Endothelial cell of umbilical vein (primary cell): ENCODE data around the gene RAB12. TPM values are rescaled to one million over a fixed set of nuclear protein-coding genes. Genes with fewer than 3 reads are reported as not detected.
"Not testable (repeated sequence)": the region's sequence is repeated elsewhere in the genome, so short reads cannot be mapped to it uniquely, and the experiment has no call there.

Experiments used
- BruUV-seq: library from RNA; stranded (reverse); fragments of 400-500 nt; replicated peaks from 2 replicates; lab custom pipeline; 2021; lab: Mats Ljungman, UMichigan
- CTCF ChIA-PET: fragments of 300-600, 350-600 bp; sonication (Branson Sonifier 250); formaldehyde crosslinking; loops from one replicate; lab custom pipeline; 2021; ENCODE audit warnings: antibody characterized with exemption, inconsistent platforms; lab: Charles Lee
- POLR2A ChIA-PET: fragments of 300-600, 350-600 bp; sonication (Branson Sonifier 250); formaldehyde crosslinking; loops from one replicate; lab custom pipeline; 2021; ENCODE audit warnings: antibody characterized with exemption, inconsistent platforms; lab: Charles Lee
- DNase-seq: peaks from one replicate; pipeline ENCODE4 v3.0.0-alpha.2; 2011; ENCODE audit warnings: low read depth, low spot score
- FAIRE-seq: peaks from 2 replicates; lab custom pipeline; 2011; peaks lifted over from hg19 to GRCh38; lab: Jason Lieb, UNC
- H2AFZ ChIP-seq: 2 replicates; pipeline ENCODE4 v1.6.0; 2012; ENCODE audit warnings: low read depth, low read length, control low read depth, inconsistent platforms
- H3K27ac ChIP-seq: 2 replicates; pipeline ENCODE4 v1.5.1; 2011; ENCODE audit warnings: low read depth, mild to moderate bottlenecking, control low read depth, low read length, moderate library complexity; ENCODE audit not compliant: insufficient read depth
- H3K27me3 ChIP-seq, 2 experiments: 2 replicates each; pipeline versions ENCODE4 v1.6.0 to v1.6.1; 2011; ENCODE audit warnings: low read length in 2 of 2, mixed read lengths in 1 of 2; ENCODE audit not compliant: control insufficient read depth in 2 of 2, insufficient read depth in 2 of 2
- H3K36me3 ChIP-seq, 2 experiments: 2 replicates in 1 of 2; 3 replicates in 1 of 2; pipeline ENCODE4 v1.5.1; 2011; ENCODE audit warnings: low read length in 2 of 2, mild to moderate bottlenecking in 1 of 2, moderate library complexity in 1 of 2; ENCODE audit not compliant: control insufficient read depth in 2 of 2, insufficient read depth in 2 of 2; ENCODE audit errors: extremely low read depth in 1 of 2
- H3K4me1 ChIP-seq: 3 replicates; pipeline ENCODE4 v1.5.1; 2011; ENCODE audit warnings: mild to moderate bottlenecking, low read length; ENCODE audit not compliant: control insufficient read depth, insufficient read depth; ENCODE audit errors: extremely low read depth
- H3K4me2 ChIP-seq: 2 replicates; pipeline ENCODE4 v1.6.1; 2011; ENCODE audit warnings: low read length, control low read depth, mixed read lengths; ENCODE audit not compliant: insufficient read depth
- H3K4me3 ChIP-seq, 3 experiments: fragments of 200-600 bp in 1 of 3; sonication (generic), shearing (Covaris generic) in 1 of 3; replicated peaks in 1 of 3; 2 replicates each; pipeline ENCODE4 v1.5.1; 2011 to 2016; ENCODE audit warnings: control low read depth in 3 of 3, low read length in 3 of 3, mild to moderate bottlenecking in 2 of 3, inconsistent platforms in 1 of 3, low read depth in 1 of 3, moderate library complexity in 1 of 3; ENCODE audit not compliant: insufficient read depth in 1 of 3
- H3K79me2 ChIP-seq: 2 replicates; pipeline ENCODE4 v1.6.0; 2012; ENCODE audit warnings: low read length, inconsistent platforms; ENCODE audit not compliant: control insufficient read depth, insufficient read depth
- H3K9ac ChIP-seq: replicated peaks from 2 replicates; pipeline ENCODE3; 2011; ENCODE audit warnings: low read length, control low read depth; ENCODE audit not compliant: insufficient read depth; ENCODE audit errors: extremely low read depth
- H3K9me1 ChIP-seq: replicated peaks from 3 replicates; pipeline ENCODE4 v1.6.0; 2011; ENCODE audit warnings: mild to moderate bottlenecking, low read length; ENCODE audit not compliant: control insufficient read depth, insufficient read depth; ENCODE audit errors: extremely low read depth
- H3K9me3 ChIP-seq: replicated peaks from 2 replicates; pipeline ENCODE4 v1.5.1; 2012; ENCODE audit warnings: low read length, inconsistent platforms; ENCODE audit not compliant: control insufficient read depth, insufficient read depth
- H4K20me1 ChIP-seq: replicated peaks from 2 replicates; pipeline ENCODE3; 2011; ENCODE audit warnings: mild to moderate bottlenecking, low read length; ENCODE audit not compliant: control insufficient read depth, insufficient read depth; ENCODE audit errors: extremely low read depth
- EZH2 ChIP-seq: IDR thresholded peaks from 2 replicates; pipeline ENCODE4 v1.6.1; 2012; ENCODE audit warnings: borderline replicate concordance, low read depth, mild to moderate bottlenecking, moderate library complexity, low read length, inconsistent platforms; ENCODE audit not compliant: severe bottlenecking
- FOS ChIP-seq: IDR thresholded peaks from 2 replicates; pipeline ENCODE4 v1.6.1; 2011; ENCODE audit warnings: mild to moderate bottlenecking, low read length, moderate library complexity, borderline replicate concordance; ENCODE audit not compliant: insufficient read depth
- JUN ChIP-seq: IDR thresholded peaks from 2 replicates; pipeline ENCODE4 v1.6.1; 2011; ENCODE audit warnings: borderline replicate concordance, low read depth; ENCODE audit not compliant: insufficient read length, insufficient read depth
- MYC ChIP-seq: IDR thresholded peaks from one replicate; pipeline ENCODE4 v1.6.1; 2011; ENCODE audit warnings: mild to moderate bottlenecking, low read depth, low read length
- POLR2A ChIP-seq: IDR thresholded peaks from 2 replicates; pipeline ENCODE4 v1.6.1; 2012; ENCODE audit warnings: low read depth, mild to moderate bottlenecking, control low read depth, low read length
- dilution Hi-C: fragments of 300-500 bp; cut with MboI; formaldehyde crosslinking; loops from one replicate; pipeline ENCODE4 v1.15.0; 2019; ENCODE audit warnings: low sequenced_read_pairs; ENCODE audit not compliant: extremely low pct_ligation_motif_present
- intact Hi-C: fragments of 100-400 bp; cut with micrococcal nuclease; formaldehyde crosslinking; loops from one replicate; pipeline ENCODE4 v1.10.0; 2022
- polyA plus RNA-seq, 4 experiments: library from polyadenylated mRNA; depleted of rRNA in 3 of 4; stranded (reverse) in 3 of 4; unstranded in 1 of 4; fragments of >200 nt; gene quantifications; 2 replicates each; pipeline versions ENCODE4 v1.2.1 to v1.2.3, GENCODE V29; 2011 to 2012; ENCODE audit warnings: missing spikeins in 1 of 4
- total RNA-seq: library from RNA; stranded (reverse); gene quantifications from 2 replicates; pipeline ENCODE4 v1.2.3, GENCODE V29; 2021
- TF ChIP-seq, protein P1 (sequence below): IDR thresholded peaks from 2 replicates; pipeline ENCODE4 v1.6.1; 2011; ENCODE audit not compliant: insufficient read depth, insufficient read length
- TF ChIP-seq, protein P2 (sequence below), 2 donors: IDR thresholded peaks; 1 replicate in 1 of 2; 2 replicates in 1 of 2; pipeline ENCODE4 v1.5.1; 2011; ENCODE audit warnings: low read length in 2 of 2, mild to moderate bottlenecking in 2 of 2, moderate library complexity in 2 of 2, control low read depth in 1 of 2, inconsistent platforms in 1 of 2, low read depth in 1 of 2; ENCODE audit not compliant: insufficient read depth in 1 of 2; ENCODE audit errors: extremely low read depth in 1 of 2

RAB12 gene
- total and polyA plus RNA-seq, 2 donors (not counting 3 experiments of a cell fraction or from before 2014, with no cell fraction given) = 11.5 to 42.0 TPM

DNA sequence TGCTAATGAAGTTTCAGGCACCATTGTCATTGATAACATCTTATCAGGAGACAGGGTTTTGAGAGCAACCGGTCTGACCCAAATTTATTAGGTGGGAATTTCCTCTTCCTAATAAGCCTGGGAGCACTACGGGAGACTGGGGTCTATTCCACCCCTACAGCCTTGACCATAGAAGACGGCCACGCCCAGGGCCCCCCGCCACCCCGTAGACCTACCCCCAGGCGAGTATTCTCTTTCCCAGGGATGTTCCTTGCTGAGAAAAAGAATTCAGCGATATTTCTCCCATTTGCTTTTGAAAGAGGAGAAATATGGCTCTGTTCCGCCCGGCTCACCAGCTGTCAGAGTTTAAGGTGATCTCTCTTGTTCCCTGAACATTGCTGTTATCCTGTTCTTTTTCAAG is 13.4 kb downstream of the RAB12 start:
- not testable (repeated sequence) for H4K20me1 ChIP-seq, FAIRE-seq, BruUV-seq

DNA sequence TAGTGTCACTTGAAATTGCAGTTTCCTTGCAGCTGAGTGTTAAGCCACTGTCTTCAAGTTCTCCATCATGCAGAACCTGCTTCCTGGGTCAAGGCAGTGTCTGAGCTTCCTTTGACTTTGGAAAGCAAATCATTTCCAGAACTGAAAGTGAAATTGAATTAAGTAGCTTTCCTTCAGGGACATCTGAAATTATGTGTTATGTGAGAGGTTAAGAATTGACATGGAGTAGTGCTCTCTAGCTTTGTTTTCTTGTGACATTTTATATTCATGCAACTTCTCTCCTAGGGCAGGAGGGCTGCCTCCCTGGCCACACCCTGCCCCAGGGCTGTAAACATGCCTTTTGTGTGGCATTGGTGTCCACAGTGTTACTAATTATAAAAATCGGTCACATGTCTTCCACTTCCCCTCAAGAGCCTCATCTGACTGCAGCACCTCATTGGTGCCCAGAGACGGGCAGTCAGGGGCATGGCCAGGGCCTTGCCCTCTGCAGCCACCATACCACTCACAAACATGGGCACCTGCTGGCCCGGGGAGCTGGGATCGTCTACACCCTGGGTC is 14.4 kb downstream of the RAB12 start:
- dilution Hi-C loops (no loop called here), intact Hi-C loops (no loop called here)
- Histone ChIP-seq H3K27ac (no peak overlapping the region), H3K4me3 (no peak overlapping the region), H2AFZ (no peak overlapping the region), H3K9ac (no peak overlapping the region), H3K9me1 (no peaks in the 10 kb centered on the region), H3K4me2 (no peak overlapping the region), H3K36me3 (peaks cover 4 to 5% of the 10 kb centered on the region in 2 experiments), H3K4me1 (peaks cover 12% of the 10 kb centered on the region), H3K79me2 (peaks cover 74% of the 10 kb centered on the region), H4K20me1 (no peaks in the 10 kb centered on the region), H3K27me3 (no peaks in the 10 kb centered on the region), H3K9me3 (no peaks in the 10 kb centered on the region)
- no TSS peak for BruUV-seq
- ChIA-PET CTCF (interaction anchor here (1.1 to 1.4 kb wide), 2 partner anchors 10 to 31 kb away, joined by 3 read pairs; no protein-coding TSS in a partner anchor), POLR2A (no interaction called here)
- no peak for TF ChIP-seq JUN
- no peak for TF ChIP-seq POLR2A
- no peak for TF ChIP-seq FOS
- TF ChIP-seq, protein P1, sequence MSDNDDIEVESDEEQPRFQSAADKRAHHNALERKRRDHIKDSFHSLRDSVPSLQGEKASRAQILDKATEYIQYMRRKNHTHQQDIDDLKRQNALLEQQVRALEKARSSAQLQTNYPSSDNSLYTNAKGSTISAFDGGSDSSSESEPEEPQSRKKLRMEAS = no peak
- TF ChIP-seq, protein P2, sequence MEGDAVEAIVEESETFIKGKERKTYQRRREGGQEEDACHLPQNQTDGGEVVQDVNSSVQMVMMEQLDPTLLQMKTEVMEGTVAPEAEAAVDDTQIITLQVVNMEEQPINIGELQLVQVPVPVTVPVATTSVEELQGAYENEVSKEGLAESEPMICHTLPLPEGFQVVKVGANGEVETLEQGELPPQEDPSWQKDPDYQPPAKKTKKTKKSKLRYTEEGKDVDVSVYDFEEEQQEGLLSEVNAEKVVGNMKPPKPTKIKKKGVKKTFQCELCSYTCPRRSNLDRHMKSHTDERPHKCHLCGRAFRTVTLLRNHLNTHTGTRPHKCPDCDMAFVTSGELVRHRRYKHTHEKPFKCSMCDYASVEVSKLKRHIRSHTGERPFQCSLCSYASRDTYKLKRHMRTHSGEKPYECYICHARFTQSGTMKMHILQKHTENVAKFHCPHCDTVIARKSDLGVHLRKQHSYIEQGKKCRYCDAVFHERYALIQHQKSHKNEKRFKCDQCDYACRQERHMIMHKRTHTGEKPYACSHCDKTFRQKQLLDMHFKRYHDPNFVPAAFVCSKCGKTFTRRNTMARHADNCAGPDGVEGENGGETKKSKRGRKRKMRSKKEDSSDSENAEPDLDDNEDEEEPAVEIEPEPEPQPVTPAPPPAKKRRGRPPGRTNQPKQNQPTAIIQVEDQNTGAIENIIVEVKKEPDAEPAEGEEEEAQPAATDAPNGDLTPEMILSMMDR (IDR thresholded peaks at IDR 0.05; ENCODE audit: extremely low read depth in 1 of 2, insufficient read depth in 1 of 2, low read depth in 1 of 2, low read length in 2 of 2) = no peak
- TF ChIP-seq EZH2 = no peak
- no peak for TF ChIP-seq MYC
- DNase-seq (no peak), FAIRE-seq (no peak)

More for the DNA sequence above, 13.4 kb downstream of the RAB12 start:
- H3K9me1 ChIP-seq, H3K4me2 ChIP-seq, H3K36me3 ChIP-seq, H3K9ac ChIP-seq, H3K27ac ChIP-seq, H3K9me3 ChIP-seq, POLR2A ChIA-PET, DNase-seq, dilution Hi-C loops, H2AFZ ChIP-seq, H3K27me3 ChIP-seq, intact Hi-C loops, H3K4me3 ChIP-seq: not testable (repeated sequence)
- H3K79me2 ChIP-seq = peaks cover 74% of the 10 kb centered on the region
- H3K4me1 ChIP-seq = peaks cover 12% of the 10 kb centered on the region
- CTCF ChIA-PET = interaction anchor here (1.4 kb wide), 1 partner anchor 9 kb away, joined by 3 read pairs; no protein-coding TSS in a partner anchor
